ENCODE measurements around the gene DNER. TPM values are rescaled to one million over a fixed set of nuclear protein-coding genes. Genes with fewer than 3 reads are reported as not detected.

Gene DNER
- polyA plus RNA-seq, 3 donors, result 0.12 to 0.20 (median 0.16) TPM

DNA sequence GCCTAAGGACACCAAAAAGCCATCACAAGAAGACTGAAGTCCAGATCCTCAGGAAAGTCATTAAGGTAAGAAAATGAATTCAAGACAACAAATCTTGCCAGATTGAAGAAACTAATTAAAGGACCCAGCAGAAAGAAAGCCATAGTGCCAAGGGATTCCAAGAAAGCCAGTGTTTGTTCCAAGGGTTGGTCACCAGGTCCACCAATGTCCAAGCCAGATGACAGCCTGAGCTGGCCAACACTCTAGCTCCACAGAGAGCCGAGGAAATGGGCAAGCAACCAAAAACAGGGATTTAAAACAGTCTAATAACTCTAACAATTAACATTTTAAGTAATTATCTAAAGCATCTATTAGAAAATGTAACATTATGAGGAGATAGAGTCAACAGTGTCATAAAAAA, 49.2 kb downstream of the DNER start:
- intact Hi-C loops (cut with micrococcal nuclease), result no loop called here
- no peaks in the 10 kb centered on the region for H3K36me3 Mint-ChIP-seq
- Histone ChIP-seq H3K4me2 (replicated peaks; ENCODE audit: extremely low read depth, low read length, poor library complexity, severe bottlenecking) (no peak overlapping the region), H3K27ac (ENCODE audit: low read depth in 1 of 2, low read length in 2 of 2) (no peak overlapping the region), H3K27me3 (ENCODE audit: control insufficient read depth in 2 of 2, insufficient read depth in 2 of 2, low read length in 2 of 2) (no peaks in the 10 kb centered on the region), H3K36me3 (replicated peaks in 1 of 2; ENCODE audit: control insufficient read depth in 1 of 2, insufficient read depth in 2 of 2, low read length in 2 of 2) (no peaks in the 10 kb centered on the region), H2AFZ (ENCODE audit: insufficient read depth, low read depth, low read length, poor library complexity, severe bottlenecking) (no peak overlapping the region), H4K20me1 (ENCODE audit: insufficient read depth, low read length) (no peaks in the 10 kb centered on the region), H3K9ac (ENCODE audit: insufficient read depth, low read length, poor library complexity, severe bottlenecking) (no peak overlapping the region), H3K4me1 (ENCODE audit: control insufficient read depth in 1 of 2, insufficient read depth in 2 of 2, low read length in 2 of 2) (no peaks in the 10 kb centered on the region), H3K4me3 (replicated peaks in 1 of 3; ENCODE audit: low read depth in 2 of 3, low read length in 3 of 3) (no peak overlapping the region), H3K9me3 (replicated peaks in 1 of 2; ENCODE audit: control insufficient read depth in 1 of 2, insufficient read depth in 1 of 2, low read length in 2 of 2) (no peaks in the 10 kb centered on the region), H3K79me2 (ENCODE audit: insufficient read depth, low read length) (no peaks in the 10 kb centered on the region)
- peaks cover 0 to 5% (median under 1%) of the 10 kb centered on the region in 7 donors for H3K9me3 Mint-ChIP-seq
- TF ChIP-seq, protein P1, sequence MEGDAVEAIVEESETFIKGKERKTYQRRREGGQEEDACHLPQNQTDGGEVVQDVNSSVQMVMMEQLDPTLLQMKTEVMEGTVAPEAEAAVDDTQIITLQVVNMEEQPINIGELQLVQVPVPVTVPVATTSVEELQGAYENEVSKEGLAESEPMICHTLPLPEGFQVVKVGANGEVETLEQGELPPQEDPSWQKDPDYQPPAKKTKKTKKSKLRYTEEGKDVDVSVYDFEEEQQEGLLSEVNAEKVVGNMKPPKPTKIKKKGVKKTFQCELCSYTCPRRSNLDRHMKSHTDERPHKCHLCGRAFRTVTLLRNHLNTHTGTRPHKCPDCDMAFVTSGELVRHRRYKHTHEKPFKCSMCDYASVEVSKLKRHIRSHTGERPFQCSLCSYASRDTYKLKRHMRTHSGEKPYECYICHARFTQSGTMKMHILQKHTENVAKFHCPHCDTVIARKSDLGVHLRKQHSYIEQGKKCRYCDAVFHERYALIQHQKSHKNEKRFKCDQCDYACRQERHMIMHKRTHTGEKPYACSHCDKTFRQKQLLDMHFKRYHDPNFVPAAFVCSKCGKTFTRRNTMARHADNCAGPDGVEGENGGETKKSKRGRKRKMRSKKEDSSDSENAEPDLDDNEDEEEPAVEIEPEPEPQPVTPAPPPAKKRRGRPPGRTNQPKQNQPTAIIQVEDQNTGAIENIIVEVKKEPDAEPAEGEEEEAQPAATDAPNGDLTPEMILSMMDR (IDR thresholded peaks at IDR 0.05), result no peak
- WGBS (ENCODE audit: insufficient coverage), result no CpG with 5 or more reads among the region's 1 CpG
- H3K27ac Mint-ChIP-seq, result no peak overlapping the region
- no peak for DNase-seq
- peaks cover 5% of the 10 kb centered on the region for H3K4me1 Mint-ChIP-seq
- H3K4me3 Mint-ChIP-seq, result no peak overlapping the region
- no peaks in the 10 kb centered on the region for H3K27me3 Mint-ChIP-seq (ENCODE audit: low read depth in 3 of 3)

DNA sequence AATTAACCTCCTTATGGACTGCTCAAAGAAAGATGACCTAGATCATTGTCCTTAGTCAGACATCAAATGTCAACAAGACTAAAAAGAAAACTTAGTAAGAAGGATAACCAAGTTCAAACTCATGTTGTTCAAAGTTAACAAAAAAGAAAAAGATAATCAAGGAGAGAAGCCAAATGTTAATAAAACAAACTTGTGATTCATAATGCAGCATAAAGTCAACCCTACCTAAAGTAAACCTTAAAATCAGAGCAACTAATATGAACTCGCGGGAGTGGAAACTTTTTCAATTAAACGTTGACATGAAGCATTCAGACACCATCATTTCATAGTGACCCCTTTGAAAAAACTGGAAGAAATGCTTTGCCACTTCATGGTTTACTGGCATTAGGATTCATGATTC, 52.9 kb downstream of the DNER start:
- Histone ChIP-seq H3K27ac (ENCODE audit: low read depth in 1 of 2, low read length in 2 of 2) (no peak overlapping the region), H3K9me3 (replicated peaks in 1 of 2; ENCODE audit: control insufficient read depth in 1 of 2, insufficient read depth in 1 of 2, low read length in 2 of 2) (no peaks in the 10 kb centered on the region), H4K20me1 (ENCODE audit: insufficient read depth, low read length) (no peaks in the 10 kb centered on the region), H3K36me3 (replicated peaks in 1 of 2; ENCODE audit: control insufficient read depth in 1 of 2, insufficient read depth in 2 of 2, low read length in 2 of 2) (no peaks in the 10 kb centered on the region), H2AFZ (ENCODE audit: insufficient read depth, low read depth, low read length, poor library complexity, severe bottlenecking) (no peak overlapping the region), H3K4me1 (ENCODE audit: control insufficient read depth in 1 of 2, insufficient read depth in 2 of 2, low read length in 2 of 2) (no peaks in the 10 kb centered on the region), H3K9ac (ENCODE audit: insufficient read depth, low read length, poor library complexity, severe bottlenecking) (no peak overlapping the region), H3K4me2 (replicated peaks; ENCODE audit: extremely low read depth, low read length, poor library complexity, severe bottlenecking) (no peak overlapping the region), H3K79me2 (ENCODE audit: insufficient read depth, low read length) (no peaks in the 10 kb centered on the region), H3K4me3 (replicated peaks in 1 of 3; ENCODE audit: low read depth in 2 of 3, low read length in 3 of 3) (no peak overlapping the region), H3K27me3 (ENCODE audit: control insufficient read depth in 2 of 2, insufficient read depth in 2 of 2, low read length in 2 of 2) (no peaks in the 10 kb centered on the region)
- TF ChIP-seq, protein P1 (IDR thresholded peaks at IDR 0.05), result no peak
- Mint-ChIP-seq H3K9me3 (peaks cover 0 to 3% (median 0%) of the 10 kb centered on the region in 7 donors), H3K4me1 (peaks cover 6% of the 10 kb centered on the region), H3K27me3 (ENCODE audit: low read depth in 3 of 3) (no peaks in the 10 kb centered on the region), H3K27ac (no peak overlapping the region), H3K36me3 (no peaks in the 10 kb centered on the region), H3K4me3 (no peak overlapping the region)
- DNase-seq, result no peak
- intact Hi-C loops (cut with micrococcal nuclease), result no loop called here
- no CpG with 5 or more reads among the region's 3 CpGs for WGBS (ENCODE audit: insufficient coverage)
